ENCODE data around the gene PIK3AP1.
"Not testable (repeated sequence)": the region's sequence is repeated elsewhere in the genome, so short reads cannot be mapped to it uniquely, and the experiment has no call there.

Gene PIK3AP1, protein sequence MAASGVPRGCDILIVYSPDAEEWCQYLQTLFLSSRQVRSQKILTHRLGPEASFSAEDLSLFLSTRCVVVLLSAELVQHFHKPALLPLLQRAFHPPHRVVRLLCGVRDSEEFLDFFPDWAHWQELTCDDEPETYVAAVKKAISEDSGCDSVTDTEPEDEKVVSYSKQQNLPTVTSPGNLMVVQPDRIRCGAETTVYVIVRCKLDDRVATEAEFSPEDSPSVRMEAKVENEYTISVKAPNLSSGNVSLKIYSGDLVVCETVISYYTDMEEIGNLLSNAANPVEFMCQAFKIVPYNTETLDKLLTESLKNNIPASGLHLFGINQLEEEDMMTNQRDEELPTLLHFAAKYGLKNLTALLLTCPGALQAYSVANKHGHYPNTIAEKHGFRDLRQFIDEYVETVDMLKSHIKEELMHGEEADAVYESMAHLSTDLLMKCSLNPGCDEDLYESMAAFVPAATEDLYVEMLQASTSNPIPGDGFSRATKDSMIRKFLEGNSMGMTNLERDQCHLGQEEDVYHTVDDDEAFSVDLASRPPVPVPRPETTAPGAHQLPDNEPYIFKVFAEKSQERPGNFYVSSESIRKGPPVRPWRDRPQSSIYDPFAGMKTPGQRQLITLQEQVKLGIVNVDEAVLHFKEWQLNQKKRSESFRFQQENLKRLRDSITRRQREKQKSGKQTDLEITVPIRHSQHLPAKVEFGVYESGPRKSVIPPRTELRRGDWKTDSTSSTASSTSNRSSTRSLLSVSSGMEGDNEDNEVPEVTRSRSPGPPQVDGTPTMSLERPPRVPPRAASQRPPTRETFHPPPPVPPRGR

DNA sequence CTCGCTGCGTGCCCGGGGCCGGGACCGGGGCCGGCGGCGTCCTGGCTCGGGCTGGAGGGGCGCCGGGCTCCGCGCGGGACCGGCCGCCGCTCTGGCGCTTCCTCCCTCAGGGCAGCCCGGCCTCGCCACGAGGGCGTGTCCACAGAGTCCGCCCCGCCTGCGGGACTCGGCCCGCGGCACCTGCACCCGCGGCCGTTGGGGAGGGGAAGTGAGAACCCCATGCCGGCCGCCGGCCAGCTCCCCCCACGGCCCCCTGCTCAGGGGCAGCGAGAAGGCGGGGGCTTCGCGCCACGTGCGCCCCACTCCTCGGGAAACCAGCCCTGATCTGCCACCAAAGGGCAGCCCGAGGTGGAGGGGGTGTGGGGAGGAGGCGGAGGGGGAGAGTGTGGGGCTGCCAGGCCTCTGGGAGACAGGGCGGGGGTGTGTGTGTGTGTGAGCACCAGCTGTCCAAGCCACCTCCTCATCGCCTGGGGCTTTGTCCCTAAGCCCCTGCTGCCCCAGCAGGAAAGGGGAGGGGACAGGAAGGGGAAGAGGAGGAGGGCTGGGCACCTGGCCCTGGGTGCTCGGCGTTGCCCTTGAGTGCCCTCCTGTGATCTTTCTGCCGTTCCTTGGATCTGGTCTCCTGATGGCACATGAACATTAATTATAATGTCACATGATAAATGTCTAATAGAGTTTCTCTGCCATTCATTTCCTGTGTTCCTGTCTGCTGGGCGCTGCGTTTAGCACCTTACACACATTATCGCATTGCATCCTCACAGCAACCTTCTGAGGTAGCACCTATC lies at the start of gene PIK3AP1:
PIK3AP1 (minus strand) TSS at position 93 of the 785 bp plus-strand sequence. CDS start 120 bp downstream, outside the sequence.
- DNase-seq (ENCODE audit: low read depth, low spot score), result peak; percentile 70

DNA sequence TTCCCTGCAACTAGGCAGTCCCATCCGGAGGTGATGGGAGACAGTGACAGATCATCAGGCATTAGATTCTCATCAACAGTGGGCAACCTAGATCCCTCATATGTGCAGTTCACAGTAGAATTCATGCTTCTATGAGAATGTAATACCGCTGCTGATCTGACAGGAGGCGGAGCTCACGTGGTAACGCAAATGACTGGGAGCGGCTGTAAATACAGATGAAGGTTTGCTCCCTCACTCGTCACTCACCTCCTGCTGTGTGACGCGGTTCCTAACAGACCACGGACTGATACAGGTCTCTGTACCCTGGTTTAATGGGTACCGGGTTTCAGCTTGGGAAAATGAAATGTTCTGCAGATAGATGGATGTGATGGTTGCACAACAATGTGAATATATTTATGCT lies 47.8 kb upstream of the PIK3AP1 start:
- DNase-seq (ENCODE audit: low read depth, low spot score), result no peak

DNA sequence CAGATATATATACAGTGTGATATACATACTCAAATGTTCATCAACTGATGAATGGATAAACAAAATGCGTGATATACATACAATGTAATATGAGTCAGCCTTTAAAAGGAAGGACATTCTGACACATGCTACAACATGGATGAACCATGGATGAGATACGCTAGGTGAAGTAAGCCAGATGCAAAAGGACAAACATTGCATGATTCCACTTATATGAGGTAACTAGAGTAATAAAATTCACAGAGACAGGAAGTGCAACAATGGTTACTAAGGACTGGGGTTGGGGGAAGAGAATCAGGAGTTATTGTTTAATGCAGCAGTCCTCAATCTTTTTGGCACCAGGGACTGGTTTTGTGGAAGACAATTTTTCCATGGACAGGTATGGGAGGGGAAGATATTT lies 47.3 kb upstream of the PIK3AP1 start:
- no peak for DNase-seq (ENCODE audit: low read depth, low spot score)

DNA sequence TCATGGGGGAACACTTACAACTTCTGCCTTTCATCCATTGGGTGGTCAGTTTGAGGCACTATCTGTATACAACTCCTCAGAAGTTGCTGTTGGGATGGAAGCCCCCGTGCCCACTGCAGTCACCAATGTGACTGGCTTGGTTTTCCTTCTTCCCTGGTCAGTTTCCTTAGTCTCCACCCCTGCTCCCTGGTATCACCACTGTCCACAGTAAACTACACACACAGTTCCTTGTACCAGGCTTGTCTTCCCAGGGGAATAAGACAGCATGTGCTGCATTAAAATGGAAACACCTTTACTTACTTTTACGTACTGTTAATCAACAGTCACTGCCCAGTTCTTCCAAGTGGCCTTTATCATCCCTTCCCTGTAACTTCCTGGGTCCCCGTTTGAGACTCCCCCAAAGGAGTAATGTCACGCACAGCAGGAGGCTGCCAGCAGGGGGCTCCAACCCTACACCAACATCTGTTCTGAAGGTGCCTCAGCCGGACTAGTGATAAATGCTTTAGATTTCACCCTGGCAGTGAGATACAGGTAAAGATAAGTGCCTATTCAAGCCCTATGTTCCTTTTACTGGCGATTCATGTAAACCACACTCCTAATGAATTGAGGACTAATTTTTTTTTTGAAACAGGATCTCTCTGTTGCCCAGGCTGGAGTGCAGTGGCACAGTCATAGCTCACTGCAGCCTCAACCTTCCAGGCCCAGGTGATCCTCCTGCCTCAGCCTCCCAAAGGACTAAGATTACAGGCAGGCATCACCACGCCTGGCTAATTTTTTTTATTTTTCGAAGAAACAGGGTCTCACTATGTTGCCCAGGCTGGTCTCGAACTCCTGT lies 45.3 kb upstream of the PIK3AP1 start:
- peak; percentile 54 for DNase-seq (ENCODE audit: low read depth, low spot score)

DNA sequence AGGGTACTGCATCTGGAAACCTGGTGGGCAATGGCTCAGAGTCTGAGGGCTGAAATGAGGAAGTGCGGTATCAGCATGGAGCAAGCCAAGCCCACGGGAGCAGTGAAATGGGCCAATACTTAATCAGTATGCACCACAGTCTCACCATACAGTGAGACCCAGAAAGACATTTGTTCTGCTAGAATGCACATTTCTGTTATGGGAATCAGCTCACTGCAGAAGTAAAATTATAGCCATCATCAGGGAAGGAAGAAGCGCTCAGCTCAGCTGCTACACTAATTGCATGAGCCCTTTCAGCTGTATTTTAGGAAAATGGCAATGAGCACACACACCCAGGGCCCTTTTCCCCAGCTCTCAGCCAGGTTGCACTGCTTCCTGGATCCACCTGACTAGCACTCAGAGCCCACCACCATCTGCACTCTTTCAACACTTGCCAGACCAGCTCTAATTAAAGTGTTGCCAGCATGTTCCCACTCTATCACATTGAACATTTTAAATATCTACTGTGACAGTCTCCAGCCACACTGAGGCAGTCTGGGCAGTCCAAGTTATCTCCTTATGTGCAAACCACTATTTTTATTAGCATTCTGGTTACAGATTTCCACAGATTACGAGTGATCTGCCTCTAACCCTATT lies 44.2 kb upstream of the PIK3AP1 start:
- DNase-seq (ENCODE audit: low read depth, low spot score), result no peak

DNA sequence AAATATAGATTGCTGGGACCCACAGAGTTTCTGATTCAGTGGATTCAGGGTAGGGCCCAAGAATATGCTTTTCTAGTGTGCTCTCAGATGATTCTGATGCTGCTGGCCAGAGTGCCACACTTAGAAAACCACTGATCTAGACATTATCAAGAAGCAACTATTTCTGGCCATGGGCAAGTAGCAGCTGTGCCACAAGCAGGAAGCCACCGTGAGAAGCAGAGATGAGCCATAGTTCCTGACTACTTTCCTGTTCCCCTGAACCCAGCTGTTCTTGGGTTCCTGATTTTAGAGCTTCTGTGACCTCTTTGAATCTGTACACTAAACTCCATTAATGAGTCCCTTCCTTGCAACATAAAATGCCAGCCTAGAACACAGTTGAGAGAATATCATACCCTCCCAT lies 38.1 kb upstream of the PIK3AP1 start:
- DNase-seq (ENCODE audit: low read depth, low spot score), result no peak

DNA sequence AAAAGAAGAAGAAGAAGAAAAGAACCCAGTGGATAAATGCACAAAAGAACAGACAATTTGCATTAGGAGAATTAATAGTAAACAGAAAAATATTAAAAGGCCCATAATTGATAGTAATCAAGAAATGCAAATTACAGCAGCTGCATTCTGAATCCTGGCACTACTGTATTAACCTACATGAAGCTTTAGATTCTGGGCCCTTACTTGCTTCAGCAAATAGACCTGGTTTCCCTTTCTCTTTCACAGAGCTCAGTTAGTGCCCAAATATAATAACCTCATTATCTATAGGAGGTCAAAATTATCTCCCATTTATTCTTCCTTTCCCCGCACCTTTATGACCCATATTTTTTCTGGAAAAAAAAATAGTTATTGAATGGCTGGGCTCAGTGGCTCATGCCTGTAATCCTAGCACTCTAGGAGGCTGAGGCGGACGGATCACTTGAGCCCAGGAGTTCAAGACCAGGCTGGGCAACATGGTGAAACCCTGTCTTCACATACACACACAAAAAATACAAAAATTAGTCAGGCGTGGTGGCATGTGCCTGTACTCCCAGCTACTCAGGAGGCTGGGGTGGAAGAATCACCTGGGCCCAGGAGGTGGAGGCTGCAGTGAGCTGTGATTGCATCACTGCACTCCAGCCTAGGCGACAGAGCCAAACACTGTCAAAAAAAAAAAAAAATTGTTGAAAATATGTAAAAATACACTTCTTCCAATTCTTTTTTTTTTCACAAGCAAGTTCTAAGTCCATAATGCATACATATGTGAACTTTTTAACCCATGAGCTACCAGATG lies 36.0 kb upstream of the PIK3AP1 start:
- no peak for DNase-seq (ENCODE audit: low read depth, low spot score)

DNA sequence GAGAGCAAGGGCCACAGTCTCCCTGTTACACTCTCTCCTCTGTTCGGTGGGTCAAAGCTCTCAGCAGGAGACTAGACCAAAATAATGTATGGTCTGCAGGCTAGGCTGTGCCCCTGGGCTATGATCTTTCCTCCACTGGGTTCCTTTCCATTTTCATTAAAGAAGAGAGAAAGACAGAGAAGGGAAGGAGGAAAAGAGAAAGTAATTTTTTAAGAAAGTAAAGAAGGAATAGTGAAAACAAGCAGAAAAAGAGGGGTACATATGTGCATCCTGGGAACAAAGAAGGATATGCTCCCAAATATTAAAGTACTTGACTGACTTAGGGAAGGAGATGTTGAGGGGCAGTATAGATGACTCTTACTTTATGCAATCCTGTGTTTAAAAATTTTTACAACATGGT lies 33.6 kb upstream of the PIK3AP1 start:
- no peak for DNase-seq (ENCODE audit: low read depth, low spot score)

DNA sequence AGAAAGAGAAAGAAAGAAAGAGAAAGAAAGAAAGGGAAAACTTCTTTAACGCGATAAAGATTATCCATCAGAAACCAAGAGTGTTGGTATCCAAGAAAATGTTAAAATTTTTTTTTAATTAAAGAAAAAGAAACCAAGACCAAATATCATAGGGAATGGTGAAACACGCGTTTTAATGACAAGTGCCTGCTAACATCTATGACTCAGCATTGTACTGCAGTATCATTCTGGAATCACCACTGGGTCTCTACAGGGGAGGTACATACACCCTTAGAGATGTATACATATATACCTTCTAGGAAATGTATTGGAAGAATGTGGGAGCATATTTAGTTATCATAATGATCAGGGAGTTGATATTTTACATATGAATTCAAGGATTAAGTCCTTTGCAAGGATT lies 32.1 kb upstream of the PIK3AP1 start:
- DNase-seq (ENCODE audit: low read depth, low spot score), result no peak

DNA sequence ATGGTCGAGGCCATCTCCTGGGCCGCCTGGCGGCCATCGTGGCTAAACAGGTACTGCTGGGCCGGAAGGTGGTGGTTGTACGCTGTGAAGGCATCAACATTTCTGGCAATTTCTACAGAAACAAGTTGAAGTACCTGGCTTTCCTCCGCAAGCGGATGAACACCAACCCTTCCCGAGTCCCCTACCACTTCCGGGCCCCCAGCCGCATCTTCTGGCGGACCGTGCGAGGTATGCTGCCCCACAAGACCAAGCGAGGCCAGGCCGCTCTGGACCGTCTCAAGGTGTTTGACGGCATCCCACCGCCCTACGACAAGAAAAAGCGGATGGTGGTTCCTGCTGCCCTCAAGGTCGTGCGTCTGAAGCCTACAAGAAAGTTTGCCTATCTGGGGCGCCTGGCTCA lies 30.0 kb upstream of the PIK3AP1 start:
- DNase-seq (ENCODE audit: low read depth, low spot score), result not testable (repeated sequence)

DNA sequence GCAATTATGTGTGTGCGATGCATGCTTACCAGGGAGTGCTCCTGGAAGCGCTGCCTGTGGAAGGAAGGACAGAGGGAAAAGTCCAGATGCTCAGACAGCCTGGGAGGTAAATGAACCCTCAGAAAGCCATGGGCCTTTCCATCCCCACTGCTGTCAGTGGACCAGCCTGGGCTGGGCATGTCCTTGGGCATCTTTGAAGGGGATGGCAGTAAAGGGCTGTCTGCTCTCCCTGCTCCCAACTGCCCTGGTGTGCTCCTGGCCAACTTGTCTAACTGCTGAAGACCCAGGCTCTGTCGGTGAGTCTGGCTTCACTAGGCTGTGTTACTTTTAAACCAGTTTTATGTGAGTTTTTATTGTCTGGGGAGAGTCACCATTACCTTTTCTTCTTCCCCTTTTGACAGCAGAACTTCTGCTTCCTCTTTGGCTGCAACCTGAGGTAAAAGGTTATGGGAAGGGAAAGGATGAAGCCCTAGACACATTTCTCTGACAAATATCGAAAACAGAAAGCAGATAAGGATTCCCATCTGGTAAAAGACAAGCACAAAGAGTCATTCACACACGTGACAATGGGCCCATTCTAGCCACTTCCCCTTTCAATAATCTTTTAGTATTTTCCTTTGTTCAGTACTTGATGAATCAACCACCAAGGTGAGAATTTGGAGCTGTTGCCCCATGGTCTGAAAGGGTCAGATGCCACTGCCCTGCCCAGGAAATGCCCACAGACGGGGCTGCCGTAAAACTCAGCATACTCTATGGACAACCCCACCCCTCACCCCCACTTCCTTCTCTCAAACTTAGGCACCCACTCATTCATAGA lies 27.6 kb upstream of the PIK3AP1 start:
- DNase-seq (ENCODE audit: low read depth, low spot score), result no peak

DNA sequence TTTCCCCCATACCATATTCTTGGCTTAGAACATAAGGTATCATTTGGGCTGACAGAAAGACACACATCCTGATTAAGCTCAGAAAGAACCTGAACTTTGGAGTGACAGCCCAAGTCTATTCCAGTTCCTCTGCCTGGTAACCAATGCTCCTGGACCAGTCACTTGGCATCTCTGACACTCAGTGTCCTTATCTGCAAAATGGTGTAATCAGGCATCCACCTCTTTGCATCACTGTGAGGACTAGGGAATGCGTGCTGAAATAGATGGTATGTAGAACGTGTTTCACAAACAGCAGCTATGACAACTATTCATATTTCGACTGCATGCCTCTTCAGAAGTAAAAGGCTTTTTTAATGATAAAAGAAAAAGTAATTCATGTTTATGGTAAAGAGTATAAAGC lies 26.2 kb upstream of the PIK3AP1 start:
- DNase-seq (ENCODE audit: low read depth, low spot score), result no peak

DNA sequence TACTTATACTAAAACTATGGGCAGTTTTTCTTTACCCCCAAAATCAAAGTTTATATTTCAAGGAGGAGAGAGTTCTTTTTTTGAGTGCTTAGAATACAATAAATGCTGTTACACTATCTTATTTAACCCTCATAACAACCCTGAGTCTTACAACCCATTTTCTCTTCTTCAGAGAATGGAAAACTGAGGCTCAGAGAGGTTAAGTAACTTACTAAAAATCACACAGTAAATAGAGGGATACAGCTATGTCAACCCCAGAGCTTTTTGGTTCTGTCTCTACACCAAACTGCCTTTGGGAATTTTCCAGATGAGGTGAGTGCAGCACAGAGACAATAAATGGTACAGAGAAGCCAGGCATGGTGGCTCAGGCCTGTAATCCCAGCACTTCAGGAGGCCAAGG lies 25.6 kb upstream of the PIK3AP1 start:
- no peak for DNase-seq (ENCODE audit: low read depth, low spot score)

DNA sequence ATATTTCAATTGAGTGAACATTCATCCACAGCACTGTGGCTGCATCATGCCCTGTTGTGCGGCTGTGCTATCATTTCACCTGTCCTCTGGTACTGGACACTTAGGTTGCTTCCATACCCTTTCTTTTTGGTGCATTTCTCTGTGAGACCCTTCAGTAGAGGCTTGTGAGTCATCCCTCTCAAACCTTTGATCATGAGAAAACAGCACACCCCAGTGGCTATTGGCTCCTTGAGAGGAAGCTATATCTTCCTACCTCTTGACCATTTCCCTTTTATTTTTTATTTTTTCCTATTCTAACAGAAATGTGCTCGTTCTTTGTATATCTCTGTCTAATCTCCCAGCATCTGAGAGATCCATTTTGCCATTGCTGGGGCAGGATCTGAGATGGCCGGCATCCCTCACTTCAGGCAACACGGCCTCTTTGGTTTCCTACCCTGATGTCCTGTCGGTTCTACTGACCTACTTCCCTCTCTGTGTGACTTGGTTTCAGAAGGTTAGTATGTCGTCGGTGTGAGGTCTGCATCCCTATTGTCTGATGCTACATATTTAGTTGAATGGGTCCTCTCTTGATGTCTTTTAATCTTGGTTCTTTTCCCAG lies 23.8 kb upstream of the PIK3AP1 start:
- DNase-seq (ENCODE audit: low read depth, low spot score), result no peak

DNA sequence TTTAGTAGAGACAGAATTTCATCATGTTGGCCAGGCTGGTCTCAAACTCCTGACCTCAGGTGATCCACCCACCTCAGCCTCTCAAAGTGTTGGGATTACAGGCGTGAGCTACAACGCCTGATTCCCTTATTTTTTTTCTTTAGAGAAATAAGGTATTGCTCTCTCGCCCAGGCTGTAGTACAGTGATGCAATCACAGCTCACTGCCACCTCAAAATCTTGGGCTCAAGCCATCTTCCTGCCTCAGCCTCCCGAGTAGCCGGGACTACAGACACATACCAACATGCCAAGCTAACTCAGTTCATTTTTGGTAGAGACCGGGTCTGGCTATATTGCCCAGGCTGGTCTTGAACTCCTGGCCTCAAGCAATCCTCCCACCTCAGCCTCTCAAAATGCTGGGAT lies 21.2 kb upstream of the PIK3AP1 start:
- DNase-seq (ENCODE audit: low read depth, low spot score), result not testable (repeated sequence)

DNA sequence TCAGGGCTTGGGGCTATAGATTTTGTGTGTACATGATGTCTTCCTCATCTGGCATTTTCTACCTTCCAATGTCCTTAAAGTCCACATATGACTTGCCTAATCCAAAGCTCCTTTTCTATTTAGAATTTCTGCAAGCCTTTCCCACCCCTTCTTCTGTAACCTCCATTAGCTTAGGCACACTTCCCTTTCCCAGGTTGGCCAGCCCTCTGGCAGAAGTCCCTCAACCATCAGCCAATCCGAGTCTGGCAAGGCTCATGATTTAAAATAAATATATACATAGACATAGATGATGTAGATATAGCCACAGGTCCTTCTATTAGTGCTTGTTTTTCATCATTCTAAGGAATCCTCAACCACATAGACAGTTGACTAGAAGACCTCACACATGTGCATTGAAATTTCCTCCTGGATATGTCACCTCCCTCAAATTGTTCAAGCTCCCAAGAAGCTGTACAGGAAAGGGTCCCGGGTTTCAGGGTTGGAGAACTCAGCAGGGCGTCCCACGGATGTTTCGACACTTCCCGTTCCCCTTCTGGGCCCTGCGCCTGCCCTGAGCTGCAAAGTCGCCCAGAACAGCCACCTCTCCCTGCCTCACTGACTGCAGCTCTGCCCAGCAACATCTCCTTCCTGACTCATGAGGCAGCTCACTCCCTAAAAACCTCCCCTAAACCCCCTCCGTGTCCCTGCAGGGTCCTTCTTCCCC lies 20.4 kb upstream of the PIK3AP1 start:
- DNase-seq (ENCODE audit: low read depth, low spot score), result no peak

DNA sequence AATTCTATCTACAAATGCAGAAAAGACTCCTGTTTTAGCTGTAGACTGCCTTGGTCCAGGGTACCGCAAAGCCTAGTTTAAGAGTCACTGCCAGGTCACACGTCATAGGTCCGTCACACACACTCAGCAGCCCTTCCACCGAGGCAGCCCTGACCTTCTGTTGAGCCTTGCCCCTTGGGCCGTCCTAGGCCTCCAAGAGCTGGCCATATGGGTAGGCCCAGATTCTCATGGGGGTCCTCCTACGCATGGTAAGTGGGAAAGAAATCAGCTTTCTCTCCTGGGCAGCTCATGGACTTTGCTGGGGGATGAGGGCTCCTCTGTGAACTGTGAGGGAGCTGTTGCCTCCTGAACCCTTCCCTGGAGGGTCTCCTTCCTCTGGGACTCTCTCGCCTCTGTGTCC lies 19.8 kb upstream of the PIK3AP1 start:
- no peak for DNase-seq (ENCODE audit: low read depth, low spot score)

DNA sequence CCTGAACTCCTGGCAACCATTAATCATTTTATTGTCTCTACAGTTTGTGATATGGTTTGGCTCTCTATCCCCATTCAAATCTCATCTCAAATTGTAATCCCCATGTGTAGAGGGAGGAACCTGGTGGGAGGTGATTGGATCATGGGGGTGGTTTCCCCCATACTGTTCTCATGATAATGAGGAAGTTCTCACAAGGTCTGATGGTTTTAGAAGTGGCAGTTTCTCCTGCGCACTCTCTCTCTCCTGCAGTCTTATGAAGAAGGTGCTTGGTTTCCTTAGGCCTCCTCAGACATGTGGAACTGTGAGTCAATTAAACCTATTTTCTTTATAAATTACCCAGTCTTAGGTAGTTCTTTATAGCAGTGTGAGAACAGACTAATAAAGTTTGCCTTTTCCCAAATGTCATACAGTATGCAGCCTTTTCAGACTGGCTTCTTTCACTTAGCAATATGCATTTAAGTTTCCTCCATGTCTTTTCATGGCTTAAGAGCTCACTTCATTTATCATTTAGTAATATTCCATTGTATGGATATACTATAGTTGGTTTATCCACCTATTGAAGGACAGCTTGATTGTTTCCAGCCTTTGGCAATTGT lies 17.1 kb upstream of the PIK3AP1 start:
- DNase-seq (ENCODE audit: low read depth, low spot score), result not testable (repeated sequence)
